Osteoblast (primary cell): ENCODE results near the gene PTCH2. TPM values are rescaled to one million over a fixed set of nuclear protein-coding genes. Genes with fewer than 3 reads are reported as not detected.
"Not testable (repeated sequence)": the region's sequence is repeated elsewhere in the genome, so short reads cannot be mapped to it uniquely, and the experiment has no call there.

Experiments
- DNase-seq: peaks from one replicate; pipeline ENCODE4 v3.0.0; 2011; ENCODE audit warnings: low spot score, mixed read lengths; ENCODE audit not compliant: insufficient read length; ENCODE audit errors: missing footprints
- H2AFZ ChIP-seq: 2 replicates; pipeline ENCODE4 v1.6.0; 2011; ENCODE audit warnings: mild to moderate bottlenecking, low read length
- H3K27ac ChIP-seq: 2 replicates; pipeline ENCODE4 v1.5.1; 2011; ENCODE audit warnings: mild to moderate bottlenecking, low read depth, low read length, moderate library complexity
- H3K27me3 ChIP-seq: 2 replicates; pipeline ENCODE4 v1.6.0; 2012; ENCODE audit warnings: mild to moderate bottlenecking, control low read depth, inconsistent platforms, low read length, moderate library complexity; ENCODE audit not compliant: insufficient read depth
- H3K36me3 ChIP-seq: 2 replicates; pipeline ENCODE4 v1.5.1; 2011; ENCODE audit warnings: mild to moderate bottlenecking, low read length, control low read depth, moderate library complexity; ENCODE audit not compliant: insufficient read depth
- H3K4me1 ChIP-seq: 2 replicates; pipeline ENCODE4 v1.5.1; 2011; ENCODE audit warnings: mild to moderate bottlenecking, low read length, control low read depth, moderate library complexity; ENCODE audit not compliant: insufficient read depth
- H3K4me2 ChIP-seq: 2 replicates; pipeline ENCODE4 v1.6.0; 2011; ENCODE audit warnings: mild to moderate bottlenecking, low read length; ENCODE audit not compliant: insufficient read depth
- H3K4me3 ChIP-seq: fragments of 200-600 bp; sonication (generic); 3 replicates; pipeline ENCODE4 v1.5.1; 2012; ENCODE audit warnings: mild to moderate bottlenecking, low read length, inconsistent platforms; ENCODE audit not compliant: insufficient read depth
- H3K79me2 ChIP-seq: 2 replicates; pipeline ENCODE4 v1.6.0; 2012; ENCODE audit warnings: mild to moderate bottlenecking, low read length, control low read depth, inconsistent platforms; ENCODE audit not compliant: insufficient read depth
- H3K9me3 ChIP-seq: 2 replicates; pipeline ENCODE4 v1.5.1; 2011; ENCODE audit warnings: low read depth, low read length, control low read depth
- H4K20me1 ChIP-seq: 2 replicates; pipeline ENCODE4 v1.6.0; 2012; ENCODE audit warnings: mild to moderate bottlenecking, low read length, control low read depth; ENCODE audit not compliant: insufficient read depth
- CTCF ChIP-seq: IDR thresholded peaks from 2 replicates; pipeline ENCODE4 v1.5.1; 2011; ENCODE audit warnings: mild to moderate bottlenecking, low read depth, low read length, moderate library complexity; ENCODE audit errors: extremely low read depth
- total RNA-seq: library from RNA; depleted of rRNA; stranded (reverse); fragments of >200 nt; gene quantifications from 2 replicates; pipeline ENCODE4 v1.2.3, GENCODE V29; 2012

PTCH2 gene
- total RNA-seq, 1 donor = 0.36 TPM

GRCh38 chr1:44842486-44842861 lies 579 bp downstream of the PTCH2 start:
- no peak for TF ChIP-seq CTCF
- peak overlapping the region; percentile 82 for H3K4me2 ChIP-seq
- H3K36me3 ChIP-seq = no peaks in the 10 kb centered on the region
- H3K9me3 ChIP-seq = no peaks in the 10 kb centered on the region
- peak overlapping the region; percentile 74 for H3K4me3 ChIP-seq
- H3K4me1 ChIP-seq = peaks cover 5% of the 10 kb centered on the region
- no peaks in the 10 kb centered on the region for H4K20me1 ChIP-seq
- no peaks in the 10 kb centered on the region for H3K79me2 ChIP-seq
- no peaks in the 10 kb centered on the region for H3K27me3 ChIP-seq
- H2AFZ ChIP-seq = peak overlapping the region; percentile 56
- no peak overlapping the region for H3K27ac ChIP-seq
- no peak for DNase-seq

GRCh38 chr1:44839576-44839975 lies 3.5 kb downstream of the PTCH2 start:
- Histone ChIP-seq H3K27ac (no peak overlapping the region), H3K79me2 (no peaks in the 10 kb centered on the region), H3K4me2 (no peak overlapping the region), H4K20me1 (no peaks in the 10 kb centered on the region), H3K4me3 (no peak overlapping the region), H3K27me3 (no peaks in the 10 kb centered on the region), H3K4me1 (peaks cover 8% of the 10 kb centered on the region), H3K36me3 (no peaks in the 10 kb centered on the region), H2AFZ (no peak overlapping the region), H3K9me3 (no peaks in the 10 kb centered on the region)
- no peak for TF ChIP-seq CTCF
- no peak for DNase-seq

GRCh38 chr1:44838294-44838693 lies 4.8 kb downstream of the PTCH2 start:
- H3K9me3 ChIP-seq, H3K36me3 ChIP-seq, H3K4me2 ChIP-seq, H3K27me3 ChIP-seq, H3K27ac ChIP-seq, H3K4me1 ChIP-seq, H4K20me1 ChIP-seq, DNase-seq, H3K4me3 ChIP-seq, H3K79me2 ChIP-seq, H2AFZ ChIP-seq: not testable (repeated sequence)

- no peaks in the 10 kb centered on the region for H3K27me3 ChIP-seq
- peak overlapping the region; percentile 79 for H3K4me2 ChIP-seq
- no peaks in the 10 kb centered on the region for H3K36me3 ChIP-seq
- peak overlapping the region; percentile 46 for H3K4me3 ChIP-seq
- H4K20me1 ChIP-seq = no peaks in the 10 kb centered on the region
- peak; percentile 93 for DNase-seq
- H3K4me1 ChIP-seq = peaks cover 3% of the 10 kb centered on the region
- peak overlapping the region; percentile 85 for H2AFZ ChIP-seq
- H3K27ac ChIP-seq = no peak overlapping the region
- peak; percentile 92 for TF ChIP-seq CTCF
- H3K79me2 ChIP-seq = no peaks in the 10 kb centered on the region
- no peaks in the 10 kb centered on the region for H3K9me3 ChIP-seq
These were observed 7.0 kb downstream of the PTCH2 start for GRCh38 chr1:44835738-44836675.
